HCT116 (cell line): ENCODE results near the gene ADGRA1. TPM values are rescaled to one million over a fixed set of nuclear protein-coding genes. Genes with fewer than 3 reads are reported as not detected.

Experiments
- ATAC-seq: fragments of 200-7000 bp; cut with Tn5 transposase; 2 replicates; pipeline ENCODE4 v1.9.1; 2020; ENCODE audit warnings: mild to moderate bottlenecking, moderate library complexity
- BruUV-seq: library from RNA; stranded (reverse); fragments of 400-500 nt; replicated peaks from 2 replicates; lab custom pipeline; 2021; lab: Mats Ljungman, UMichigan
- CTCF ChIA-PET: fragments of 300-600 bp; sonication (Branson Sonifier 250); formaldehyde crosslinking; loops from one replicate; lab custom pipeline; 2021; ENCODE audit warnings: antibody characterized with exemption; lab: Charles Lee
- POLR2A ChIA-PET: fragments of 300-600, 350-600 bp; sonication (Branson Sonifier 250); formaldehyde crosslinking; loops from one replicate; lab custom pipeline; 2021; ENCODE audit warnings: antibody characterized with exemption; lab: Charles Lee
- RAD21 ChIA-PET, 2 experiments: fragments of 300-600 bp; sonication (Branson Sonifier 250); formaldehyde crosslinking; loops; one replicate each; lab custom pipeline; 2023; ENCODE audit warnings: low total read pairs in 2 of 2; ENCODE audit not compliant: uncharacterized antibody in 2 of 2, unreplicated experiment in 2 of 2, low non-redundant PET in 1 of 2; lab: Charles Lee
- DNase-seq: peaks from one replicate; pipeline ENCODE4 v3.0.0-alpha.2; 2010; ENCODE audit warnings: low read depth, low spot score
- H2AFZ ChIP-seq: fragments of 200-600 bp; shearing (Covaris generic), sonication (generic); 2 replicates; pipeline ENCODE4 v1.6.1; 2017; ENCODE audit warnings: low read depth, mixed run types, mixed read lengths, antibody characterized with exemption, low read length; ENCODE audit not compliant: poor library complexity, severe bottlenecking
- H3K27ac ChIP-seq: 2 replicates; pipeline ENCODE4 v1.5.1; 2012; ENCODE audit warnings: low read depth, low read length
- H3K27me3 ChIP-seq: fragments of 200-600 bp; sonication (generic); 2 replicates; pipeline ENCODE4 v1.6.1; 2016; ENCODE audit warnings: mixed run types, low read length, mixed read lengths; ENCODE audit not compliant: insufficient read depth
- H3K36me3 ChIP-seq, 2 experiments: fragments of 200-500 bp in 1 of 2; fragments of 200-600 bp in 1 of 2; sonication (Bioruptor generic) in 1 of 2; sonication (generic) in 1 of 2; 2 replicates each; pipeline versions ENCODE4 v1.5.1 to v1.6.1; 2014 to 2016; ENCODE audit warnings: low read length in 2 of 2, inconsistent platforms in 1 of 2, mixed read lengths in 1 of 2, mixed run types in 1 of 2; ENCODE audit not compliant: insufficient read depth in 2 of 2, control insufficient read depth in 1 of 2
- H3K4me1 ChIP-seq, 2 experiments: fragments of 200-600 bp in 1 of 2; sonication (generic) in 1 of 2; 2 replicates each; pipeline versions ENCODE4 v1.5.1 to v1.6.1; 2012 to 2017; ENCODE audit warnings: low read length in 2 of 2, inconsistent platforms in 1 of 2, mild to moderate bottlenecking in 1 of 2, mixed read lengths in 1 of 2, mixed run types in 1 of 2, moderate library complexity in 1 of 2; ENCODE audit not compliant: insufficient read depth in 2 of 2, control insufficient read depth in 1 of 2
- H3K4me2 ChIP-seq: fragments of 200-600 bp; sonication (generic); 2 replicates; pipeline ENCODE4 v1.6.1; 2017; ENCODE audit warnings: mixed run types, low read length, mixed read lengths
- H3K4me3 ChIP-seq, 2 experiments: fragments of 200-600 bp in 1 of 2; sonication (generic) in 1 of 2; replicated peaks in 1 of 2; 2 replicates each; pipeline ENCODE4 v1.5.1; 2011 to 2016; ENCODE audit warnings: low read length in 2 of 2, control low read depth in 1 of 2, low read depth in 1 of 2, mild to moderate bottlenecking in 1 of 2, mixed read lengths in 1 of 2, mixed run types in 1 of 2
- H3K79me2 ChIP-seq: fragments of 200-600 bp; sonication (generic); 2 replicates; pipeline ENCODE4 v1.6.1; 2017; ENCODE audit warnings: mild to moderate bottlenecking, mixed run types, low read length, moderate library complexity, mixed read lengths; ENCODE audit not compliant: insufficient read depth
- H3K9ac ChIP-seq: fragments of 200-600 bp; sonication (generic); 2 replicates; pipeline ENCODE4 v1.6.1; 2016; ENCODE audit warnings: low read length, mixed read lengths
- H3K9me2 ChIP-seq: fragments of 200-600 bp; sonication (generic), shearing (Covaris generic); 2 replicates; pipeline ENCODE4 v1.6.1; 2017; ENCODE audit warnings: mixed run types, mild to moderate bottlenecking, moderate library complexity; ENCODE audit not compliant: insufficient read depth
- H3K9me3 ChIP-seq, 2 experiments: fragments of 200-500 bp in 1 of 2; fragments of 200-600 bp in 1 of 2; sonication (Bioruptor generic) in 1 of 2; sonication (generic) in 1 of 2; 2 replicates each; pipeline ENCODE4 v1.6.1; 2014 to 2017; ENCODE audit warnings: low read length in 2 of 2, mixed read lengths in 2 of 2, inconsistent platforms in 1 of 2, low read depth in 1 of 2, mild to moderate bottlenecking in 1 of 2, mixed run types in 1 of 2, moderate library complexity in 1 of 2; ENCODE audit not compliant: control insufficient read depth in 1 of 2, insufficient read depth in 1 of 2
- H4K20me1 ChIP-seq: fragments of 200-600 bp; sonication (generic), shearing (Covaris generic); 2 replicates; pipeline ENCODE4 v1.6.1; 2017; ENCODE audit warnings: mixed run types, mild to moderate bottlenecking, moderate library complexity; ENCODE audit not compliant: insufficient read depth
- ATF3 ChIP-seq: IDR thresholded peaks from 2 replicates; pipeline ENCODE4 v1.6.1; 2012
- CBX3 ChIP-seq: IDR thresholded peaks from 2 replicates; pipeline ENCODE4 v1.6.1; 2012; ENCODE audit warnings: low read depth
- CEBPB ChIP-seq: IDR thresholded peaks from 2 replicates; pipeline ENCODE4 v1.6.1; 2012; ENCODE audit warnings: low read depth
- CTCF ChIP-seq, 3 experiments: fragments of 200-600 bp in 1 of 3; sonication (generic) in 1 of 3; IDR thresholded peaks in 2 of 3; conservative IDR thresholded peaks in 1 of 3; 2 replicates each; pipeline ENCODE4 v1.5.1; 2012 to 2017; ENCODE audit warnings: low read depth in 2 of 3, low read length in 2 of 3, antibody characterized with exemption in 1 of 3, borderline replicate concordance in 1 of 3, control low read depth in 1 of 3, mild to moderate bottlenecking in 1 of 3, mixed read lengths in 1 of 3, mixed run types in 1 of 3, moderate library complexity in 1 of 3; ENCODE audit not compliant: insufficient read depth in 1 of 3
- EGR1 ChIP-seq: IDR thresholded peaks from 2 replicates; pipeline ENCODE4 v1.6.1; 2012; ENCODE audit warnings: low read depth
- ELF1 ChIP-seq: IDR thresholded peaks from 2 replicates; pipeline ENCODE4 v1.6.1; 2012; ENCODE audit warnings: low read depth, borderline replicate concordance
- EZH2 ChIP-seq: fragments of 200-600 bp; sonication (generic); IDR thresholded peaks from 2 replicates; pipeline ENCODE4 v1.6.1; 2017; ENCODE audit warnings: antibody characterized with exemption, mixed run types
- FOSL1 ChIP-seq: IDR thresholded peaks from 2 replicates; pipeline ENCODE4 v1.6.1; 2012; ENCODE audit warnings: low read depth
- JUND ChIP-seq: IDR thresholded peaks from 2 replicates; pipeline ENCODE4 v1.6.1; 2012
- MAX ChIP-seq: IDR thresholded peaks from 2 replicates; pipeline ENCODE4 v1.6.1; 2012
- RAD21 ChIP-seq: IDR thresholded peaks from 2 replicates; pipeline ENCODE4 v1.6.1; 2012; ENCODE audit warnings: low read depth, mild to moderate bottlenecking
- REST ChIP-seq: IDR thresholded peaks from 2 replicates; pipeline ENCODE4 v1.6.1; 2012; ENCODE audit warnings: low read depth
- SP1 ChIP-seq: IDR thresholded peaks from 2 replicates; pipeline ENCODE4 v1.6.1; 2012; ENCODE audit warnings: low read depth
- SRF ChIP-seq: IDR thresholded peaks from 2 replicates; pipeline ENCODE4 v1.6.1; 2012; ENCODE audit warnings: low read depth
- ZBTB33 ChIP-seq: IDR thresholded peaks from 2 replicates; pipeline ENCODE4 v1.6.1; 2011; ENCODE audit warnings: mild to moderate bottlenecking, low read length, moderate library complexity; ENCODE audit not compliant: insufficient replicate concordance; ENCODE audit errors: extremely low read depth
- ZFX ChIP-seq: fragments of 450-650 bp; IDR thresholded peaks from 2 replicates; pipeline ENCODE4 v1.6.1; 2017
- ZNF274 ChIP-seq: fragments of 200-500 bp; sonication (Bioruptor generic); IDR thresholded peaks from 2 replicates; pipeline ENCODE4 v1.6.1; 2014; ENCODE audit warnings: mild to moderate bottlenecking, low read depth, low read length, inconsistent platforms
- intact Hi-C: fragments of 100-400 bp; cut with micrococcal nuclease; formaldehyde crosslinking; loops from 2 replicates; pipeline ENCODE4 v1.10.0; 2022
- total RNA-seq: library from RNA; stranded (reverse); gene quantifications from one replicate; pipeline ENCODE4 v1.2.1, GENCODE V29; 2021; ENCODE audit not compliant: unreplicated experiment

ADGRA1 gene
- total RNA-seq, 1 experiment from 2014 or later: not detected

GRCh38 chr10:133058331-133059092 is 29.2 kb upstream of the ADGRA1 start:
- H2AFZ ChIP-seq: no peak overlapping the region
- intact Hi-C loops: no loop called here
- H3K27ac ChIP-seq: no peak overlapping the region
- no peaks in the 10 kb centered on the region for H3K36me3 ChIP-seq
- TF ChIP-seq JUND: no peak
- no peak for TF ChIP-seq EZH2
- no peak for TF ChIP-seq ELF1
- TF ChIP-seq CEBPB: no peak
- no peak for TF ChIP-seq ZNF274
- no peak for TF ChIP-seq SRF
- TF ChIP-seq FOSL1: no peak
- no peak for TF ChIP-seq REST
- TF ChIP-seq CTCF (IDR thresholded peaks at IDR 0.05 in 2 of 3, conservative IDR thresholded peaks at IDR 0.05 in 1 of 3; ENCODE audit: borderline replicate concordance in 1 of 3, insufficient read depth in 1 of 3, low read depth in 2 of 3, low read length in 2 of 3): no peak
- no peak for TF ChIP-seq MAX
- TF ChIP-seq EGR1: no peak
- TF ChIP-seq ZFX: no peak
- TF ChIP-seq SP1: no peak
- TF ChIP-seq ATF3: no peak
- TF ChIP-seq CBX3: no peak
- TF ChIP-seq ZBTB33: no peak
- no peak for TF ChIP-seq RAD21
- no peak overlapping the region for H3K9ac ChIP-seq
- H3K4me2 ChIP-seq: no peak overlapping the region
- no peaks in the 10 kb centered on the region for H4K20me1 ChIP-seq
- H3K9me2 ChIP-seq: no peaks in the 10 kb centered on the region
- ATAC-seq (no peak), DNase-seq (no peak)
- CTCF ChIA-PET: no interaction called here
- no peaks in the 10 kb centered on the region for H3K9me3 ChIP-seq
- H3K4me1 ChIP-seq: no peaks in the 10 kb centered on the region
- H3K4me3 ChIP-seq: no peak overlapping the region
- RAD21 ChIA-PET: no interaction called here
- BruUV-seq: no TSS peak
- H3K27me3 ChIP-seq: no peaks in the 10 kb centered on the region; the same call in 1 of the 2 replicates
- H3K79me2 ChIP-seq: no peaks in the 10 kb centered on the region
- POLR2A ChIA-PET: no interaction called here
